Hepatocyte (in vitro differentiated cells): Measurements from ENCODE around the gene OTOG. TPM values are rescaled to one million over a fixed set of nuclear protein-coding genes. Genes with fewer than 3 reads are reported as not detected.

Source experiments
- DNase-seq: peaks from one replicate; pipeline ENCODE4 v3.0.0-alpha.2; 2016; ENCODE audit warnings: low spot score
- H2AFZ ChIP-seq: fragments of 200-600 bp; sonication (generic); 2 replicates; pipeline ENCODE4 v1.6.0; 2016; ENCODE audit warnings: antibody characterized with exemption, mild to moderate bottlenecking
- H3K27ac ChIP-seq: fragments of 200-600 bp; sonication (generic); 2 replicates; pipeline ENCODE4 v1.5.1; 2016; ENCODE audit warnings: mild to moderate bottlenecking
- H3K27me3 ChIP-seq: fragments of 200-600 bp; sonication (generic); 2 replicates; pipeline ENCODE4 v1.6.1; 2016
- H3K36me3 ChIP-seq: fragments of 200-600 bp; sonication (generic); replicated peaks from 2 replicates; pipeline ENCODE4 v1.5.1; 2016; ENCODE audit warnings: low read depth; ENCODE audit not compliant: insufficient read depth
- H3K4me1 ChIP-seq: fragments of 200-600 bp; sonication (generic); 2 replicates; pipeline ENCODE4 v1.5.1; 2016; ENCODE audit warnings: mild to moderate bottlenecking, moderate library complexity; ENCODE audit not compliant: insufficient read depth
- H3K4me2 ChIP-seq: fragments of 200-600 bp; sonication (generic); 2 replicates; pipeline ENCODE4 v1.6.0; 2016
- H3K4me3 ChIP-seq: fragments of 200-600 bp; sonication (generic); 2 replicates; pipeline ENCODE4 v1.5.1; 2016; ENCODE audit warnings: mild to moderate bottlenecking
- H3K79me2 ChIP-seq: fragments of 200-600 bp; sonication (generic); 2 replicates; pipeline ENCODE4 v1.6.0; 2017; ENCODE audit warnings: mild to moderate bottlenecking
- H3K9me2 ChIP-seq: fragments of 200-600 bp; sonication (generic); replicated peaks from 2 replicates; pipeline ENCODE4 v1.6.0; 2017; ENCODE audit warnings: mild to moderate bottlenecking; ENCODE audit not compliant: insufficient read depth
- H3K9me3 ChIP-seq: fragments of 200-600 bp; sonication (generic); 2 replicates; pipeline ENCODE4 v1.5.1; 2016; ENCODE audit warnings: low read depth, mild to moderate bottlenecking
- H4K20me1 ChIP-seq: fragments of 200-600 bp; sonication (generic); 2 replicates; pipeline ENCODE4 v1.6.0; 2016; ENCODE audit warnings: mild to moderate bottlenecking; ENCODE audit not compliant: insufficient read depth, poor library complexity, severe bottlenecking
- EZH2 ChIP-seq: fragments of 200-600 bp; sonication (generic); IDR thresholded peaks from 2 replicates; pipeline ENCODE4 v1.6.1; 2016; ENCODE audit warnings: antibody characterized with exemption, mild to moderate bottlenecking, borderline replicate concordance
- EZH2phosphoT487 ChIP-seq: fragments of 200-600 bp; sonication (generic); IDR thresholded peaks from one replicate; pipeline ENCODE4 v1.6.1; 2018; ENCODE audit warnings: antibody characterized with exemption, mild to moderate bottlenecking, low read depth, moderate library complexity; ENCODE audit not compliant: unreplicated experiment, severe bottlenecking
- WGBS: methylation state at CpG from one replicate; pipeline ENCODE4 v1.1.6; 2016; ENCODE audit warnings: low lambda C conversion rate; ENCODE audit errors: missing lambda C conversion rate; 5-methylcytosine and 5-hydroxymethylcytosine counted together
- polyA plus RNA-seq: library from polyadenylated mRNA; unstranded; fragments of >200 nt; fragmentation: Nextera tagmentation; extraction: Ambion mirVana; gene quantifications from 2 replicates; pipeline ENCODE4 v1.2.1, GENCODE V29; 2016
- total RNA-seq: library from RNA; depleted of rRNA; stranded (reverse); fragments of >200 nt; gene quantifications from 2 replicates; pipeline ENCODE4 v1.2.3, GENCODE V29; 2014
- TF ChIP-seq, protein P1 (sequence below): fragments of 200-600 bp; sonication (generic); IDR thresholded peaks from 2 replicates; pipeline ENCODE4 v1.5.1; 2016; ENCODE audit warnings: antibody characterized with exemption, mild to moderate bottlenecking; ENCODE audit not compliant: poor library complexity

OTOG gene
- total and polyA plus RNA-seq, 2 experiments from 2014 or later: 0.27 to 2.0 TPM

DNA sequence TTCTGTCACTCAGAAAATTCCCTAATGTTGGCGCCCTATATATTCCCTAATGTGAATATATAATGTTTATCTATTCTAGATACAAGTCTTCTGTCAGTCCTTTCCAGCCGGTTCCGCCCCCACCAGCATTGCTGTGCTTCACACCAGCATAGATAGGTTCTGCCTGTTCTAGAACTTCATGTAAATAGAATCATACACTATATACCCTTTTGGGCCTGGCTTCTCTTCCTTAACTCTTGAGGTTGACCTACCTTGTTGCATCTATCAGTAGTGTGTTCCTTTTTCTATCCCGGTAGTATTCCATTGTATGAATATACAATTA is 34.6 kb downstream of the OTOG start:
- no peak overlapping the region for H3K4me2 ChIP-seq
- TF ChIP-seq EZH2: no peak
- no peak for TF ChIP-seq EZH2phosphoT487
- TF ChIP-seq, protein P1, sequence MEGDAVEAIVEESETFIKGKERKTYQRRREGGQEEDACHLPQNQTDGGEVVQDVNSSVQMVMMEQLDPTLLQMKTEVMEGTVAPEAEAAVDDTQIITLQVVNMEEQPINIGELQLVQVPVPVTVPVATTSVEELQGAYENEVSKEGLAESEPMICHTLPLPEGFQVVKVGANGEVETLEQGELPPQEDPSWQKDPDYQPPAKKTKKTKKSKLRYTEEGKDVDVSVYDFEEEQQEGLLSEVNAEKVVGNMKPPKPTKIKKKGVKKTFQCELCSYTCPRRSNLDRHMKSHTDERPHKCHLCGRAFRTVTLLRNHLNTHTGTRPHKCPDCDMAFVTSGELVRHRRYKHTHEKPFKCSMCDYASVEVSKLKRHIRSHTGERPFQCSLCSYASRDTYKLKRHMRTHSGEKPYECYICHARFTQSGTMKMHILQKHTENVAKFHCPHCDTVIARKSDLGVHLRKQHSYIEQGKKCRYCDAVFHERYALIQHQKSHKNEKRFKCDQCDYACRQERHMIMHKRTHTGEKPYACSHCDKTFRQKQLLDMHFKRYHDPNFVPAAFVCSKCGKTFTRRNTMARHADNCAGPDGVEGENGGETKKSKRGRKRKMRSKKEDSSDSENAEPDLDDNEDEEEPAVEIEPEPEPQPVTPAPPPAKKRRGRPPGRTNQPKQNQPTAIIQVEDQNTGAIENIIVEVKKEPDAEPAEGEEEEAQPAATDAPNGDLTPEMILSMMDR: no peak
- no peak overlapping the region for H3K4me3 ChIP-seq
- DNase-seq: no peak
- no peaks in the 10 kb centered on the region for H3K79me2 ChIP-seq
- H2AFZ ChIP-seq: no peak overlapping the region
- no peaks in the 10 kb centered on the region for H3K9me2 ChIP-seq
- no peaks in the 10 kb centered on the region for H3K36me3 ChIP-seq
- no peaks in the 10 kb centered on the region for H3K9me3 ChIP-seq
- no peak overlapping the region for H3K27ac ChIP-seq
- H3K4me1 ChIP-seq: no peaks in the 10 kb centered on the region
- WGBS: 91% methylated on average over 4 of the region's 4 CpGs
- H4K20me1 ChIP-seq: no peaks in the 10 kb centered on the region
- no peaks in the 10 kb centered on the region for H3K27me3 ChIP-seq

DNA sequence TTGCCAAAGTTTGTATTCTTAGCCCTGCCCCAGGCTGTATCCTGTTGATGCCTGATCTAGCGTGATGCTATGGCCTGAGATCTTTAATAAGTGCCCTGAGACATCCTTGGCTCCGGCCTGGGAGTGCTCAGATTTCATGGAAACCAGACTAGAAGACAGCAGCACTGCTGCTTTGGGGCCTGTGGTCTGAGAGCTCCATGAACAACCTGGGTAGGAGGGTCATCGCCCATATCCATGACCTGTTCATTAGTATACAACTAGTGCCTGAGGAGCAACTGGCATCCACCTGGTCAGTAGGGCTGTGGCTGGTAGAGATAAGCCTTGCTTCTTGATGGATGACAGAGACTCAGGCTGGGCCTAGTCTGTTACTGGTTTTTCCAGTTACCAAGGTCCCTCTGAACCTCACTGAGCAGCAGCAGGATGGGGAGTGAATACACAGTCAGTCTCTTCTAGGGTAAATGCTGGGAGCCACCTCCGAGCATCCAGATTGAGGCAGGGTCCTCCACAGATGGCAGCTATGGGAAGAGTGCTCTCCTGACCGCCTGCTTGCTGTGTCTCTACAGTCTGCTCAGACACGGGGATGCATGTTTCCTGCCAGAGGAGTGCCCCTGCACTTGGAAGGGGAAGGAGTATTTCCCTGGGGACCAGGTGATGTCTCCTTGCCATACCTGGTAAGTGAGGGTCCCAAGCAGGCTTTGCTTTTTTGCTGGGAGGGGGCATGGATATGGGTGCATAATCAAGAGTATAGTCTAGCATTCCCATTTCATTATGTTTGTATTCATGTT is 39.0 kb downstream of the OTOG start:
- 81% methylated on average over 6 of the region's 6 CpGs for WGBS
- Histone ChIP-seq H3K4me1 (no peaks in the 10 kb centered on the region), H2AFZ (no peak overlapping the region)

DNA sequence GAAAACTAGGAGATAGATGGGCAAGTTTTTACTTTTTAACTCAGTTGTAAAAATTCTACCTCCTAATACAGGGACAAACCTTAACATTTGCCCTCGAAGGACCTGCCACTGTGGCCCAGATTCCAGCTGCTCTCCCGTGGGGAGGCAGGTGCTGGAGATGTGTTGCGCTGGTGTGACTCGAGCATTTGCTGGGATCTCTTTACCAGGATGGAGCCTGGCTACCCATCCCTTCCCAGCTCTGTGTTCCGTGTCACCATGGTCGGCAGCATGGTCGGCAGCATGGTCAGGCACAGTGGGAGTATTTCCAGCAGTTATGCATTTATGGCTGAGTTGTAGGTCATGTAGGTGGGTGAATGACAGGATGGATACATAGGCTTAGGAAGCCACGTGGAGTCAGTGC is 41.1 kb downstream of the OTOG start:
- TF ChIP-seq, protein P1: no peak
- TF ChIP-seq EZH2: no peak
- no peak for TF ChIP-seq EZH2phosphoT487
- Histone ChIP-seq H3K9me3 (no peaks in the 10 kb centered on the region), H3K4me3 (no peak overlapping the region), H2AFZ (no peak overlapping the region), H3K9me2 (no peaks in the 10 kb centered on the region), H3K4me2 (no peak overlapping the region), H3K4me1 (no peaks in the 10 kb centered on the region), H3K27ac (no peak overlapping the region), H3K27me3 (no peaks in the 10 kb centered on the region), H4K20me1 (no peaks in the 10 kb centered on the region), H3K79me2 (no peaks in the 10 kb centered on the region), H3K36me3 (no peaks in the 10 kb centered on the region)
- 83% methylated on average over 8 of the region's 8 CpGs for WGBS
- DNase-seq: no peak

More for the DNA sequence above, 39.0 kb downstream of the OTOG start:
- Histone ChIP-seq H3K79me2 (no peaks in the 10 kb centered on the region), H3K9me3 (no peaks in the 10 kb centered on the region), H3K27ac (no peak overlapping the region), H3K27me3 (no peaks in the 10 kb centered on the region), H4K20me1 (no peaks in the 10 kb centered on the region), H3K4me3 (no peak overlapping the region), H3K36me3 (no peaks in the 10 kb centered on the region), H3K4me2 (no peak overlapping the region), H3K9me2 (no peaks in the 10 kb centered on the region)
- TF ChIP-seq, protein P1: no peak
- no peak for TF ChIP-seq EZH2phosphoT487
- no peak for TF ChIP-seq EZH2
- DNase-seq: no peak
